Measurements from ENCODE around the gene MYH11. TPM values are rescaled to one million over a fixed set of nuclear protein-coding genes. Genes with fewer than 3 reads are reported as not detected.

The MYH11 gene
- total RNA-seq, 1 experiment from 2014 or later = 0.05 TPM

DNA sequence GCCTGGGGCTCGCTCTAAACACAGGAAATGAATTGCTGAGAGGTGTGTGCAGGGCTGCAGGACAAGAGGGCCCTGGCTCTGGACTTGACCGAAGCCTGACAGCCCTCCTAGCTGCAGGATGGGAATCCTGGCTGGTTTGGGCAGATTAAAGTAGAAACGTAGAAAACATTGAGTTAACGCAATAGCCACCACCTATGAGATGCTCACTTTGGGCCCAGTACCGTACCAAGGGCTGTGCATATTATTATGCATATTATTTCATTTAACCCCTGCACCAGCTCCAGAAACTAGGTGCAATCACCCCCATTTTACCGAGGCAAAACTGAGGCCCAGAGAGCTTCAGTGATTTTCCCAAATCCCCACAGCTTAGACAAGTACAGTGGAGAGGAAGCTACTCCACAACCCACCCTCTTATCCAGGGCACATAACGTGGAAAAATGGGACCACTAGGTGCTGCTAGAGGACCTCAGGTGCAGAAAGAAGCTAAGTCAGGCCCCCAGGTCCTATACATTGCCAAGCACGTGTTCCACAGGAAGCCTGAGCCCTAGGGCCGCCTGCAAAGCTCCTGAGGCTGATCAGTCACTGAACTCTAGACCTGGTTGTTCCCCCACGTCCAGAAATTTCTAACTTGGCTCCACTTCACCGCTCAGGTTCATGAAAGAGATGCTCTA lies 79.2 kb downstream of the MYH11 start:
- Mint-ChIP-seq H3K4me1 (ENCODE audit: low read depth, unreplicated experiment) (no peaks in the 10 kb centered on the region), H3K36me3 (ENCODE audit: insufficient read depth, unreplicated experiment) (no peaks in the 10 kb centered on the region), H3K27ac (ENCODE audit: unreplicated experiment) (no peak overlapping the region), H3K27me3 (ENCODE audit: unreplicated experiment) (peaks cover 76% of the 10 kb centered on the region), H3K9me3 (ENCODE audit: low read depth, unreplicated experiment) (no peaks in the 10 kb centered on the region), H3K4me3 (ENCODE audit: low read depth, unreplicated experiment) (no peak overlapping the region)
- peak; percentile 22 for TF ChIP-seq CTCF (IDR thresholded peaks at IDR 0.05; ENCODE audit: unreplicated experiment)
- no TSS peak for BruUV-seq (replicated peaks)
- peak; percentile 65 for DNase-seq
- intact Hi-C loops (cut with micrococcal nuclease; ENCODE audit: unreplicated experiment) = no loop called here
- CTCF ChIA-PET = interaction anchor here (0.6 to 2.6 kb wide), 7 partner anchors 12 to 379 kb away, joined by 3 to 35 read pairs (median 4); no protein-coding TSS in a partner anchor

DNA sequence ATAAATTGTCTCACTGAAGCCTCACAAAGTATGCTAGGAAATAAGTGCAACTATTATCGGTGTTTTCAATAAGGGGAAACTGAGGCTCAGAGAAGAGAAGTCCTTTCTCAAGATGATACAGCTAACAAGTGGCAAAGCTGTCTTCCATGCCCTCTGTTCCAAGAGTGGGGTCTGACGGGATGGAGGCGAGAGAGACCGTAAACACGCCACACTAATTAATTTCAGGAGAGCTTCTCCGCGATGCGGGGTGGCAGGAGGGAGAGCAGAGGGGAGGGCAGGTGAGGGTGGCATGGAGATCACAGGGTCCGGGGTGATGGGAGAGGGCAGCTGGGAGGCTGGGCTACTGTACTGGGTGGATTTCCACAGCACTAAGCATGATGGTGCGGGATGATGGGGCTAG lies 80.3 kb downstream of the MYH11 start:
- Mint-ChIP-seq H3K36me3 (ENCODE audit: insufficient read depth, unreplicated experiment) (no peaks in the 10 kb centered on the region), H3K27me3 (ENCODE audit: unreplicated experiment) (peaks cover 75% of the 10 kb centered on the region), H3K27ac (ENCODE audit: unreplicated experiment) (no peak overlapping the region), H3K9me3 (ENCODE audit: low read depth, unreplicated experiment) (no peaks in the 10 kb centered on the region), H3K4me3 (ENCODE audit: low read depth, unreplicated experiment) (no peak overlapping the region), H3K4me1 (ENCODE audit: low read depth, unreplicated experiment) (no peaks in the 10 kb centered on the region)
- no peak for TF ChIP-seq CTCF (IDR thresholded peaks at IDR 0.05; ENCODE audit: unreplicated experiment)
- BruUV-seq (replicated peaks) = no TSS peak
- intact Hi-C loops (cut with micrococcal nuclease; ENCODE audit: unreplicated experiment) = no loop called here
- no peak for DNase-seq
- CTCF ChIA-PET = interaction anchor here (2.6 kb wide), 1 partner anchor 46 kb away, joined by 35 read pairs; no protein-coding TSS in a partner anchor

DNA sequence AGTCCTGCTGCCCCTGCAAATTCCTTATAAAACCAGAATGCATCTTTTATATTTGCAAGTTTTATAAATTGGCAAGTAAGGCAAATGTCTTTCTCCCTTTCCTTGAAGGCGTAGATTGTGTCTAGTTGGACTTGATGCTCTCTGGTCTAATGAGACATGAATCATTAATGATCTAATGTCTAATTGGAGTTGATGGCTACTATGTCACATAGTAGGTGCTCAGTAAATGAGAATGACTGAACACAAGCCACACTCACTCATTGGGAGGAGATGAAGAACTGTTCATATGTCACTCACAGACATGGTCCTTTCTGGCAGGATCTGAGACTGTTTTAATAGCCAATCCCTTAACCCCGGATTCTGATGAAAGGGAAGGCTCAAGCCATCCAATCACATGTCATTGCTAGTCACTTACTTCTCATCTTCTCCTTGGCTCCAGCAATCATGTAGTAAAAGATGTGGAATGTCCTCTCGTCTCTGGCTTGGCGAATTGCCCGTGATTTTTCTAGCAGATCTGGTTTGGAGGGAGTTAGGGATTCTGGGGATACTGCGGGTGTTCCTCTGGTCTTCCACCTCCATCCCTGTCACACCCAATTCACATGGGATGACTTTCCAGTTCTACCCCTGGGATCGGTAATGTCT lies 81.0 kb downstream of the MYH11 start:
- no peak for DNase-seq
- H3K36me3 Mint-ChIP-seq (ENCODE audit: insufficient read depth, unreplicated experiment) = no peaks in the 10 kb centered on the region
- TF ChIP-seq CTCF (IDR thresholded peaks at IDR 0.05; ENCODE audit: unreplicated experiment) = no peak
- no TSS peak for BruUV-seq (replicated peaks)
- H3K4me1 Mint-ChIP-seq (ENCODE audit: low read depth, unreplicated experiment) = no peaks in the 10 kb centered on the region
- H3K27ac Mint-ChIP-seq (ENCODE audit: unreplicated experiment) = no peak overlapping the region
- no peaks in the 10 kb centered on the region for H3K9me3 Mint-ChIP-seq (ENCODE audit: low read depth, unreplicated experiment)
- no peak overlapping the region for H3K4me3 Mint-ChIP-seq (ENCODE audit: low read depth, unreplicated experiment)
- H3K27me3 Mint-ChIP-seq (ENCODE audit: unreplicated experiment) = peaks cover 75% of the 10 kb centered on the region
- intact Hi-C loops (cut with micrococcal nuclease; ENCODE audit: unreplicated experiment) = no loop called here
- CTCF ChIA-PET = interaction anchor here (2.6 kb wide), 1 partner anchor 46 kb away, joined by 35 read pairs; no protein-coding TSS in a partner anchor

DNA sequence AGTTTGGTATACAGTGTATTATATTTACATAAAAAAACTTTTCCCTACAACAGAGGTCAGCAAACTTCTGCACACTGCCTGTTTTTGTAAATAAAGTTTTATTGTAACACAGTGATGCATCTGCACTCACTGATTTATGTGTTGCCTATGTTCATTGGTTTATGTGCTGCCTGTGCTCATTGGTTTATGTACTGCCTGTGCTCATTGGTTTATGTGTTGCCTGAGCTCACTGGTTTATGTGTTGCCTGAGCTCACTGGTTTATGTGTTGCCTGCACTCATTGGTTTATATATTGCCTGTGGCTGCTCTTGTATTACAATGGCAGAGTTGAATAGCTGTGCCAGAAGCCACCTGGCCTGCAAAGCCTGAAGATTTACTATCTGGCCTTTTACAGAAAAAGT lies 81.6 kb downstream of the MYH11 start:
- intact Hi-C loops (cut with micrococcal nuclease; ENCODE audit: unreplicated experiment) = no loop called here
- peaks cover 73% of the 10 kb centered on the region for H3K27me3 Mint-ChIP-seq (ENCODE audit: unreplicated experiment)
- H3K4me1 Mint-ChIP-seq (ENCODE audit: low read depth, unreplicated experiment) = no peaks in the 10 kb centered on the region

More for the DNA sequence above, 81.6 kb downstream of the MYH11 start:
- DNase-seq = no peak
- no peak for TF ChIP-seq CTCF (IDR thresholded peaks at IDR 0.05; ENCODE audit: unreplicated experiment)
- Mint-ChIP-seq H3K9me3 (ENCODE audit: low read depth, unreplicated experiment) (no peaks in the 10 kb centered on the region), H3K36me3 (ENCODE audit: insufficient read depth, unreplicated experiment) (no peaks in the 10 kb centered on the region), H3K4me3 (ENCODE audit: low read depth, unreplicated experiment) (no peak overlapping the region), H3K27ac (ENCODE audit: unreplicated experiment) (no peak overlapping the region)
- CTCF ChIA-PET = interaction anchor here (0.8 kb wide), 1 partner anchor 47 kb away, joined by 4 read pairs; no protein-coding TSS in a partner anchor
- no TSS peak for BruUV-seq (replicated peaks)

All from Calu3 (cell line).